ENCODE results near the gene PRSS21.
A peak's percentile ranks its signal among the peaks of the same experiment; 100 is the strongest.

The PRSS21 gene

DNA sequence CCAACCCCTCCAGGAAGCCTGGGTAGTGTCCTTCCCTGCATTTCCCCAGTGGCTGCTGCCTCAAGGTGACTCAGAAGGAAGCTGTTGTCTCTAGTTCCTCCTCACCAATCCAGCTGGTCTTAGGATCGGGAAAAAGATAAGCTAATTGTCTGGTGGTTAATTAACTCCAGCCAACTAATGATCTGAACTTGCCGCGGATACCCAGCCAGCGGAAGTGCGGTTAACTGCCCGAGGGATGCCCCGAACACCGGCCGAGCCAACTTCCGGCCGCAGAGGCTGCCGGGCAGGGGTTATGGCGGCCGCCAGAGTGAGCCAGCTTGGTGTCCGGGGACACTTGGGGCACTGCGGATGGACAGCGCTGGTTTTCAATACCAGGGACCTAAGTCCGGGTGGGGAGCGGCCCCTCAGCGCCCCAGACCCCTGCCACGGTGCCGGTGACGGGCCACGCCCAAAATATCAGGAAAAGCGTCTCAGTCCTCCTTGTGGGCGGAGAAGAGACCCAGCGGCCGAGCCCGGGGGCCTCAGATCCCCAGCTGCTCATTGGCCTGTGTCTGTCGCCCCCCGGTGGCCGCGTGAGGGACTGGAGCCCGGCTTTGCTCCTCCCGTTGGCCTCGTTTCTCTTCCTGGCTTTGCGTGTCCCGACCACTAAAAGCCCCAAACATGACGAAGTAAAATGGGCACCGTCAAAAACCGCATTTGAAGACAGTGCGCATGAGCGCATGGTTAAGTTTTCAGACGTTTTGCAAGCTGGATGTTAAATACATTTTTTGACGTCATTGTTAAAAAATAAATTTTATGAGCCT lies 51.2 kb downstream of the PRSS21 start:
- DNase-seq (ENCODE audit: low read depth): peak; percentile 92

All from stimulated activated CD8-positive, alpha-beta memory T cell treated with anti-CD3 and anti-CD28 coated beads, Interleukin-15, amount 100 ng/mL, for 24 hours (primary cell).